ENCODE results near the gene LAMC3. TPM values are rescaled to one million over a fixed set of nuclear protein-coding genes. Genes with fewer than 3 reads are reported as not detected.

LAMC3 gene
- total and polyA plus RNA-seq, 2 experiments from 2014 or later = 29.5 to 43.4 TPM

DNA sequence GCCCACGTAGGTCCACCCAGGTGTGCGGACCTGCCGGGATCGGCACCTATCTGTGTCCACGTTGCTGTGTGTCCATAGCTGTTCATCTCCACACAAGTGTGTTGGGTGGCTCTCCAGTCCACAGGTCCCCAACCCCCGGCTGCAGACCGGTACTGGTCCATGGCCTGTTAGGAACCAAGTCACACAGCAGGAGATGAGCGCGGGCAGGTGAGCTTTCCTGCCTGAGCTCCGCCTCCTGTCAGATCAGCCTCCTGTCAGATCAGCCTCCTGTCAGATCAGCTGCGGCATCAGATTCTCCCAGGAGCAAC is 18.9 kb downstream of the LAMC3 start:
- no peaks in the 10 kb centered on the region for H3K4me1 ChIP-seq (ENCODE audit: insufficient read depth)
- no peaks in the 10 kb centered on the region for H3K36me3 ChIP-seq (replicated peaks; ENCODE audit: insufficient read depth, low read depth)
- H3K9me2 ChIP-seq (replicated peaks; ENCODE audit: insufficient read depth) = no peaks in the 10 kb centered on the region
- no peaks in the 10 kb centered on the region for H3K27me3 ChIP-seq
- H3K9me3 ChIP-seq (ENCODE audit: low read depth) = no peaks in the 10 kb centered on the region
- no peak overlapping the region for H3K27ac ChIP-seq
- no peak overlapping the region for H3K4me3 ChIP-seq
- DNase-seq (ENCODE audit: low spot score) = no peak
- no peaks in the 10 kb centered on the region for H4K20me1 ChIP-seq (ENCODE audit: insufficient read depth, poor library complexity, severe bottlenecking)
- 95% methylated on average over 11 of the region's 11 CpGs for WGBS (ENCODE audit: low lambda C conversion rate, missing lambda C conversion rate)
- no peaks in the 10 kb centered on the region for H3K79me2 ChIP-seq
- TF ChIP-seq, protein P1, sequence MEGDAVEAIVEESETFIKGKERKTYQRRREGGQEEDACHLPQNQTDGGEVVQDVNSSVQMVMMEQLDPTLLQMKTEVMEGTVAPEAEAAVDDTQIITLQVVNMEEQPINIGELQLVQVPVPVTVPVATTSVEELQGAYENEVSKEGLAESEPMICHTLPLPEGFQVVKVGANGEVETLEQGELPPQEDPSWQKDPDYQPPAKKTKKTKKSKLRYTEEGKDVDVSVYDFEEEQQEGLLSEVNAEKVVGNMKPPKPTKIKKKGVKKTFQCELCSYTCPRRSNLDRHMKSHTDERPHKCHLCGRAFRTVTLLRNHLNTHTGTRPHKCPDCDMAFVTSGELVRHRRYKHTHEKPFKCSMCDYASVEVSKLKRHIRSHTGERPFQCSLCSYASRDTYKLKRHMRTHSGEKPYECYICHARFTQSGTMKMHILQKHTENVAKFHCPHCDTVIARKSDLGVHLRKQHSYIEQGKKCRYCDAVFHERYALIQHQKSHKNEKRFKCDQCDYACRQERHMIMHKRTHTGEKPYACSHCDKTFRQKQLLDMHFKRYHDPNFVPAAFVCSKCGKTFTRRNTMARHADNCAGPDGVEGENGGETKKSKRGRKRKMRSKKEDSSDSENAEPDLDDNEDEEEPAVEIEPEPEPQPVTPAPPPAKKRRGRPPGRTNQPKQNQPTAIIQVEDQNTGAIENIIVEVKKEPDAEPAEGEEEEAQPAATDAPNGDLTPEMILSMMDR (IDR thresholded peaks at IDR 0.05; ENCODE audit: poor library complexity) = no peak
- TF ChIP-seq EZH2 (IDR thresholded peaks at IDR 0.05; ENCODE audit: borderline replicate concordance) = no peak
- no peak for TF ChIP-seq EZH2phosphoT487 (IDR thresholded peaks at IDR 0.05; ENCODE audit: low read depth, severe bottlenecking, unreplicated experiment)
- H3K4me2 ChIP-seq = no peak overlapping the region
- no peak overlapping the region for H2AFZ ChIP-seq

- Histone ChIP-seq H3K79me2 (no peaks in the 10 kb centered on the region), H4K20me1 (ENCODE audit: insufficient read depth, poor library complexity, severe bottlenecking) (no peaks in the 10 kb centered on the region), H3K4me1 (ENCODE audit: insufficient read depth) (no peaks in the 10 kb centered on the region), H3K9me3 (ENCODE audit: low read depth) (no peaks in the 10 kb centered on the region), H3K9me2 (replicated peaks; ENCODE audit: insufficient read depth) (no peaks in the 10 kb centered on the region), H2AFZ (no peak overlapping the region), H3K4me3 (no peak overlapping the region), H3K27me3 (no peaks in the 10 kb centered on the region), H3K36me3 (replicated peaks; ENCODE audit: insufficient read depth, low read depth) (no peaks in the 10 kb centered on the region), H3K4me2 (no peak overlapping the region), H3K27ac (no peak overlapping the region)
- 97% methylated on average over 24 of the region's 24 CpGs for WGBS (ENCODE audit: low lambda C conversion rate, missing lambda C conversion rate)
- TF ChIP-seq, protein P1 (IDR thresholded peaks at IDR 0.05; ENCODE audit: poor library complexity) = no peak
- TF ChIP-seq EZH2phosphoT487 (IDR thresholded peaks at IDR 0.05; ENCODE audit: low read depth, severe bottlenecking, unreplicated experiment) (no peak), EZH2 (IDR thresholded peaks at IDR 0.05; ENCODE audit: borderline replicate concordance) (no peak)
- DNase-seq (ENCODE audit: low spot score) = no peak
These were observed 19.4 kb downstream of the LAMC3 start for GRCh38 chr9:131028221-131028884.

DNA sequence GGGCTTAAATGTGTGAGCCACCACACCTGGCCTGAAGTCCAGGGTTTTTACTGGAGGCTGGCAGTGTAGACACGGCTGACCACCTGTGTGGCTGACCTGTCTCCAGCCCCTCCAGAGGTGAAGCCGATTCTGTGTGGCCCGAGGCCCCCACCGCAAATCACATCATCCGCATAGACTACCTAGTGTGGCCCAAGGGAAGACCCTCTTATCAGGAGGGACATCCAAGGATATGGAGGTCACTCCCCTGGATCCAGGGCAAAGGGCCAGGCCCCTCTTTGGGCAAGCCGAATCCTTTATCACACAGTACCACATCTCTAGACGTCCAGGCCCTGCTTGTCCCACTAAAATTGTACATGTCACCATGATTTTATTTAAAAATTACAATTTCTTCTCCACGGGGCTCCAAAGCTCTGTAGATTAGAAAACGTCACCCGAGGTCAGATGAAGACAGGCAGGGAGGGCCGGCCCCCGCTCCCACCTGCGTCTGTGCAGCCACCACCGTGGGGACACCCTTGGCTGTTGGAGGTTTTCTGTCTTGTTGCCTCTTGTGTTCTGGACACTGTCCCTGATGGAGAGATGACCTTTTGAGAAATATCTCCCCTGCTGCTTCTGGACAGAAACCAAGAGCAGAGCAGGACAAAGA is 20.1 kb downstream of the LAMC3 start:
- no peaks in the 10 kb centered on the region for H3K27me3 ChIP-seq
- H3K79me2 ChIP-seq = no peaks in the 10 kb centered on the region
- DNase-seq (ENCODE audit: low spot score) = no peak
- no peak overlapping the region for H3K27ac ChIP-seq
- H3K9me3 ChIP-seq (ENCODE audit: low read depth) = no peaks in the 10 kb centered on the region
- no peaks in the 10 kb centered on the region for H3K4me1 ChIP-seq (ENCODE audit: insufficient read depth)
- no peak overlapping the region for H2AFZ ChIP-seq
- H3K9me2 ChIP-seq (replicated peaks; ENCODE audit: insufficient read depth) = no peaks in the 10 kb centered on the region
- H3K4me2 ChIP-seq = no peak overlapping the region
- H3K36me3 ChIP-seq (replicated peaks; ENCODE audit: insufficient read depth, low read depth) = no peaks in the 10 kb centered on the region
- 83% methylated on average over 14 of the region's 14 CpGs for WGBS (ENCODE audit: low lambda C conversion rate, missing lambda C conversion rate)
- TF ChIP-seq, protein P1 (IDR thresholded peaks at IDR 0.05; ENCODE audit: poor library complexity) = no peak
- TF ChIP-seq EZH2 (IDR thresholded peaks at IDR 0.05; ENCODE audit: borderline replicate concordance) (no peak), EZH2phosphoT487 (IDR thresholded peaks at IDR 0.05; ENCODE audit: low read depth, severe bottlenecking, unreplicated experiment) (no peak)
- no peak overlapping the region for H3K4me3 ChIP-seq
- H4K20me1 ChIP-seq (ENCODE audit: insufficient read depth, poor library complexity, severe bottlenecking) = no peaks in the 10 kb centered on the region
